Kidney (tissue), 14 donors: ENCODE data around the gene GON7. TPM values are rescaled to one million over a fixed set of nuclear protein-coding genes. Genes with fewer than 3 reads are reported as not detected.
A peak's percentile ranks its signal among the peaks of the same experiment; 100 is the strongest.

Experiments
- DNase-seq, 5 donors: peaks; one replicate each; pipeline ENCODE4 v3.0.0-alpha.2; 2013 to 2020
- FAIRE-seq: peaks from 2 replicates; lab custom pipeline; 2012; peaks lifted over from hg19 to GRCh38; lab: Jason Lieb, UNC
- H3K27ac ChIP-seq, 2 donors: one replicate each; pipeline ENCODE4 v1.7.0; 2013; ENCODE audit warnings: low read depth in 2 of 2, low read length in 2 of 2, inconsistent platforms in 1 of 2
- H3K27me3 ChIP-seq: one replicate; pipeline ENCODE4 v1.7.1; 2013; ENCODE audit warnings: low read length, inconsistent platforms; ENCODE audit not compliant: control insufficient read depth, insufficient read depth
- H3K36me3 ChIP-seq, 3 donors: one replicate each; pipeline versions ENCODE4 v1.7.0 to v1.7.1; 2013; ENCODE audit warnings: low read length in 3 of 3, control low read depth in 1 of 3, inconsistent platforms in 1 of 3; ENCODE audit not compliant: insufficient read depth in 3 of 3, control insufficient read depth in 2 of 3
- H3K4me1 ChIP-seq, 3 donors: one replicate each; pipeline versions ENCODE4 v1.7.0 to v1.7.1; 2013; ENCODE audit warnings: low read length in 3 of 3, inconsistent platforms in 1 of 3, low read depth in 1 of 3; ENCODE audit not compliant: control insufficient read depth in 2 of 3, insufficient read depth in 2 of 3
- H3K4me3 ChIP-seq, 3 donors: one replicate each; pipeline versions ENCODE4 v1.7.0 to v1.8.1; 2013; ENCODE audit warnings: low read length in 3 of 3, control low read depth in 1 of 3, inconsistent platforms in 1 of 3
- H3K9ac ChIP-seq, 3 donors: one replicate each; pipeline versions ENCODE4 v1.7.0 to v1.7.1; 2013; ENCODE audit warnings: low read length in 3 of 3, control low read depth in 1 of 3, inconsistent platforms in 1 of 3
- H3K9me3 ChIP-seq, 3 donors: one replicate each; pipeline versions ENCODE4 v1.7.0 to v1.7.1; 2013; ENCODE audit warnings: low read length in 3 of 3, control low read depth in 1 of 3, inconsistent platforms in 1 of 3; ENCODE audit not compliant: control insufficient read depth in 2 of 3, insufficient read depth in 1 of 3
- CTCF ChIP-seq: IDR thresholded peaks from 3 replicates; pipeline ENCODE4 v1.5.1; 2012; ENCODE audit warnings: mild to moderate bottlenecking, moderate library complexity, borderline replicate concordance; ENCODE audit not compliant: insufficient read depth; ENCODE audit errors: extremely low read depth
- intact Hi-C: fragments of 100-400 bp; cut with DNase I; formaldehyde crosslinking; loops from one replicate; pipeline ENCODE4 v1.11.1; 2022
- polyA plus RNA-seq: library from polyadenylated mRNA; stranded (reverse); fragments of 350-450 nt; fragmentation: Illumina TruSeq; extraction: RNeasy Lipid Tissue Mini Kit (QIAGEN cat#74804); gene quantifications from one replicate; pipeline ENCODE4 v1.2.3, GENCODE V29; 2014; ENCODE audit warnings: low read depth, low replicate concordance; ENCODE audit not compliant: insufficient read depth
- total RNA-seq: library from RNA; stranded (reverse); fragmentation: NEBNext Ultra II Directional; extraction: Animal tissue kit (Norgen Biotek cat#: 25700); gene quantifications from one replicate; pipeline ENCODE4 v1.2.1, GENCODE V29; 2021
- donor health status: control.
- donor health status: control.
- donor health status: control.
- donor health status: control.
- donor health status: control.
- donor health status: DM: yes; HTN: yes; CAD: no.
- donor health status: Normal renal cell carcinoma (clear cell type).

The GON7 gene
- total and polyA plus RNA-seq, 2 donors from 2014 or later = 12.3 to 35.3 TPM

GRCh38 chr14:93185349-93185720, 21.5 kb downstream of the GON7 start:
- TF ChIP-seq CTCF = no peak
- no peaks in the 10 kb centered on the region for H3K9me3 ChIP-seq
- peaks cover 0 to 17% (median 17%) of the 10 kb centered on the region in 3 donors for H3K4me1 ChIP-seq
- H3K36me3 ChIP-seq = peaks cover 5 to 15% (median 6%) of the 10 kb centered on the region in 3 donors
- FAIRE-seq = no peak
- peak in 1 of 5 donors; percentile 51 for DNase-seq
- H3K27ac ChIP-seq = peak overlapping the region; percentile 87 to 98
- intact Hi-C loops = no loop called here
- H3K4me3 ChIP-seq = peak overlapping the region; percentile 80 to 91 (median 80)
- H3K9ac ChIP-seq = peak overlapping the region; percentile 85 to 99 (median 85)
- no peaks in the 10 kb centered on the region for H3K27me3 ChIP-seq

GRCh38 chr14:93184391-93185348, 22.2 kb downstream of the GON7 start, which contains the start of the genes LYSET and MOAP1:
Gene LYSET (plus strand): TSS chr14:93185317. CDS start chr14:93185406, 89 bp downstream.
Gene MOAP1 (minus strand): TSS chr14:93184897. CDS start chr14:93184242, 655 bp downstream.
- Histone ChIP-seq H3K9me3 (no peaks in the 10 kb centered on the region), H3K27me3 (no peaks in the 10 kb centered on the region), H3K4me3 (peak within 1 kb of the TSS; percentile 80 to 91 (median 82)), H3K4me1 (peaks cover 0 to 17% (median 17%) of the 10 kb centered on the region in 3 donors), H3K27ac (peak within 1 kb of the TSS; percentile 98), H3K36me3 (peaks cover 5 to 15% (median 6%) of the 10 kb centered on the region in 3 donors), H3K9ac (peak within 1 kb of the TSS; percentile 85 to 99 (median 92))
- DNase-seq = peak; percentile 93 to 97 (median 94)
- TF ChIP-seq CTCF = peak; percentile 12
- intact Hi-C loops = no loop called here
- no peak for FAIRE-seq

GRCh38 chr14:93183596-93184317, 23.1 kb downstream of the GON7 start:
- Histone ChIP-seq H3K4me1 (peaks cover 0 to 17% (median 17%) of the 10 kb centered on the region in 3 donors), H3K27ac (peak overlapping the region; percentile 98), H3K36me3 (peaks cover 5 to 15% (median 6%) of the 10 kb centered on the region in 3 donors), H3K9me3 (no peaks in the 10 kb centered on the region), H3K27me3 (no peaks in the 10 kb centered on the region), H3K9ac (peak overlapping the region; percentile 49 to 92 (median 63)), H3K4me3 (peak overlapping the region; percentile 80 to 82 (median 80))
- FAIRE-seq (no peak), DNase-seq (no peak)
- no peak for TF ChIP-seq CTCF
- intact Hi-C loops = no loop called here
